ENCODE results near the gene COL9A3. TPM values are rescaled to one million over a fixed set of nuclear protein-coding genes. Genes with fewer than 3 reads are reported as not detected.

COL9A3 gene
- total and polyA plus RNA-seq, 8 donors: 1.7 to 183 (median 9.5) TPM

- Histone ChIP-seq H3K9me3 (no peaks in the 10 kb centered on the region), H3K4me1 (no peaks in the 10 kb centered on the region), H3K4me3 (no peak overlapping the region), H3K27ac (no peak overlapping the region), H3K27me3 (no peaks in the 10 kb centered on the region), H3K36me3 (peaks cover 0 to 14% (median 6%) of the 10 kb centered on the region in 3 donors)
- no peak for TF ChIP-seq CTCF (IDR thresholded peaks at IDR 0.05)
- peak; percentile 33 to 64 (median 48) for ATAC-seq
- intact Hi-C loops (cut with DNase I): no loop called here
- FAIRE-seq: no peak
- WGBS, 2 donors: 68 to 78% methylated on average over 40 to 48 of the region's 48 CpGs
- DNase-seq: peak in 3 of 6 donors; percentile 35 to 84 (median 42)
These were observed 60.3 kb downstream of the COL9A3 start for GRCh38 chr20:62876902-62877816.

DNA sequence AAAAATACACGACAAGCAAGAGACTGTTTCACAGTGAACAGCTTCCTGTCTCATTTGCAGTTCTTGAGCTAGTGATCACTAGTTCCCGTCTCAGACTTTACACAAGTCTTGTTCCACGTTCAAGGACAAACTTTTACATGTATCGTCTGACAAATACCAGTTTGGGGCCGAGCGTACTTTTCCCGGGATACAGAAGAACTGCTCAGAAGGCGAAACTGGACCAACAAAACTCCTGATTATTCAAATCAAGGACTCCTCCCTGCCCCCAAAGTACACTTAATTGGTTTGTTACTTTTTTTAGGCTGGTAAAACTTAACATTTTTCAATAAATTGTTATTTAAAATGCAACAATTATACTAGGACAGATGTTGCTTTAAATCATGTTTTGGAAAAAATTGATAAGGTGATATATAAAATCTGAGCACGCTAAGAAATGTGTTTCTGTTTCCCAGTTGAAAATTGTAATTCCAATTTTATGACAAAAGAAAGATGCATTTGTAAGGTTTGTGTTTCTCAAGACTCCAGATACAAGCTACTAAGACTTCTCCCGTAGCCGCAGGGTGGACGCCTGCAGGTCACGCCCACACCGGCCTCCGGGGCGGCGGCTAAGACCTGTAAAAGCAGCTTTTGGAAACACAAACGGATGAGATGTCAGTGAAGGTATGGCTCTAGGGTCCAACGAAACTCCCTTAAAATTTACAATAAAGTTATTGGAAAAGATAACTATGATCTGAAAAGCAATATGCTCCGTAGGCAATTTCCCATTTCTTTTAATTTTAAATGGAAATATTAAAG lies 61.6 kb downstream of the COL9A3 start:
- no peak for FAIRE-seq
- no peaks in the 10 kb centered on the region for H3K9me3 ChIP-seq
- no peak for DNase-seq
- no peak for TF ChIP-seq CTCF (IDR thresholded peaks at IDR 0.05)
- H3K27me3 ChIP-seq: no peaks in the 10 kb centered on the region
- no peak overlapping the region for H3K27ac ChIP-seq
- ATAC-seq: no peak
- H3K36me3 ChIP-seq: peaks cover 0 to 14% (median 6%) of the 10 kb centered on the region in 3 donors
- no peak overlapping the region for H3K4me3 ChIP-seq
- WGBS, 2 donors: 79 to 82% methylated on average over 20 of the region's 20 CpGs
- intact Hi-C loops (cut with DNase I): no loop called here
- no peaks in the 10 kb centered on the region for H3K4me1 ChIP-seq

DNA sequence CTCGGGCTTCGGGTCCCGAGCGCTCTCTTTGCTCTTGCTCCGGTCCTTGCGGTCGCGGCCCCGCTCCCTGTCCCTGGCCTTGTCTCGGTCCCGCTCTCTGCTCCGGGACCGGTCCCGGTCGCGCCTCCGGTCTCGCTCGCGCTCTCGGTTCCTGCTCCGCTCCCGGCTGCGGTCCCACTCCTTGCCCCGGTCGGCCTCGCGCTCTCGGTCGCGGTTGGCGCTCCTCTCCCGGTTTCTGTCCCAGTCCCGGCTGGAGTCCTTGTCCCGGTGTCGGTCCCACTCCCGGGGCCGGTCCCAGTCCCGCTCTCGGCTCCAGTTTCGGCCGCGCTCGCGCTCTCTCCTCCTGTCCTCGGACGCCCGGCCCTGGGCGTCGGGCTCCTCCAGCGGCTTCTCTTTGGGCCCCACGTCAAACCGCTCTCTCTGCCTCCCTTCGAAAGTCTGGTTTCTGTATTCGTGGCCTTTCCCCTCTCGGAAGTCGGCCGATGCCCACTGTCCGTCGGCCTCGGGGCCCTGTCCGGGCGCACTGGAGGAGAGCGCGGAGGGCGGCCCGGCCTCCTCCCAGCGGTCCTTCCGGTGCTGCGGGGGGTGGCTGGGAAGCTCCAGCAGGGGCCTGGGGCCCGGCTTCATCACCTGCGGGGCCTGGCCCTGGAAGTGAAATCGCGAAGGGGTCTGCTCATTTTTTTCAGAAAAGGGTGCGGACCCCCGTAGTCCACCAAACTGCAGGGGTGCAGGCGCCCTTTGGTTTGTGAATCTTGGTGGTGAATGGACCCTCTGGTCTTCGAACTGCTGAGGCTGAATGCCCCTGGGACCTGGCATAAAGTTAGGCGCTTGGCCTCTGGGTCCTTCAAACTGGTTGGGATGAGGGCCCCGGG lies 62.7 kb downstream of the COL9A3 start:
- no peak overlapping the region for H3K4me3 ChIP-seq
- intact Hi-C loops (cut with DNase I): no loop called here
- H3K9me3 ChIP-seq: no peaks in the 10 kb centered on the region
- H3K27ac ChIP-seq: no peak overlapping the region
- no peak for ATAC-seq
- TF ChIP-seq CTCF (IDR thresholded peaks at IDR 0.05): no peak
- FAIRE-seq: no peak
- no peaks in the 10 kb centered on the region for H3K27me3 ChIP-seq
- H3K36me3 ChIP-seq: peaks cover 0 to 14% (median 6%) of the 10 kb centered on the region in 3 donors
- 87 to 90% methylated on average over 75 to 80 of the region's 80 CpGs for WGBS, 2 donors
- no peaks in the 10 kb centered on the region for H3K4me1 ChIP-seq
- DNase-seq: peak in 2 of 6 donors; percentile 14 to 60

GRCh38 chr20:62880147-62880934 lies 63.5 kb downstream of the COL9A3 start:
- no peak for ATAC-seq
- H3K4me1 ChIP-seq: no peaks in the 10 kb centered on the region
- no peak for FAIRE-seq
- no peaks in the 10 kb centered on the region for H3K27me3 ChIP-seq
- no peak overlapping the region for H3K27ac ChIP-seq
- H3K36me3 ChIP-seq: peaks cover 0 to 14% (median 6%) of the 10 kb centered on the region in 3 donors
- intact Hi-C loops (cut with DNase I): no loop called here
- WGBS, 2 donors: 93 to 94% methylated on average over 37 of the region's 37 CpGs
- no peaks in the 10 kb centered on the region for H3K9me3 ChIP-seq
- no peak overlapping the region for H3K4me3 ChIP-seq
- peak in 2 of 6 donors; percentile 12 to 58 for DNase-seq
- TF ChIP-seq CTCF (IDR thresholded peaks at IDR 0.05): no peak

Data from pancreas (tissue), 10 donors.